ENCODE data around the gene NDUFAB1. TPM values are rescaled to one million over a fixed set of nuclear protein-coding genes. Genes with fewer than 3 reads are reported as not detected.
A peak's percentile ranks its signal among the peaks of the same experiment; 100 is the strongest.
"Not testable (repeated sequence)": the region's sequence is repeated elsewhere in the genome, so short reads cannot be mapped to it uniquely, and the experiment has no call there.

The NDUFAB1 gene
- total RNA-seq, 1 donor from 2014 or later: 64.3 TPM

DNA sequence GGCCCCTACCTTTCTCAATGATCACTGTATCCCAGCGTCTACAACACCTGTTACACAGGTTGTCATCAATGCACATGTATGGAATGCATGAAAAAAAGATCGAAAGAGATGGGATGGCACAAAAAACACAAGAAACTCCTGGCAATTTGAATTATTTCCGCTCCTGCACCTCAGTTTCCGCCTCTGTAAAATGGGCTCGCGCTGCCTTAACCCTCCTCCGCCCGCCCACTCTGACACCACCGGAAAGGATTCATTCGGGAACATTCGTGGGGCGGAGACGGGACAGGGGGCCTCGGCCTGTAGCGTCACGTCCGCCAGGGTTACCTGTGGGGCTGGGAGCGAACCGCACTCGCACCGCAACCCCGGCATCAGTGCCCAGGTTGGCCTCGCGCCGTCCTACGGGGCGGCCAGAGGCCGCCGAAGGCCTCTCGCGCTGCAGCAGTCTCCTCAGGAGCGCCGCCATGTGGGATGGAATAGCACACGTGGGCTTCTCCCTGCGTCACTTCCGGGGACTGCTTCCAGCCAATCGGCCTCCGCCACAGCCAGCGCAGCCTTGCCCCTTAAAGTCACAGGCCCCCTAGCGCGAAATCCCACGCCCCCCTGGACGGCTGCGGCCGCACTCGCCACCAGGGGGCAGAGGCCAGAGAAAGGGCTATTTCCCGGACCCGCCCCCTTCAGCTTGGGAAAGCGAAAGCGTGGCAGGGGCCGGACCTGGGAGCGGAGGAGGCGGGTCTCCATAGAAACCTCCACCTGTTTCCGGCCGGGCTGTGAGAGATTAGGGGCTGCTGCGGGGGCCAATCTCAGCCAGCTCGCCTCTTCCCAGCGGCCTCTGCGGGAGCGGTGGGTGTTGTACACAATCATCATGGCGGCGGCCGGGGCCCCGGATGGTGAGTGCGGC is 39.0 kb downstream of the NDUFAB1 start, which contains the start of the genes EARS2 and UBFD1:
Gene EARS2 (minus strand): TSS at position 470 of the 898 bp plus-strand sequence. CDS start 7 bp downstream, at position 463.
Gene UBFD1 (plus strand): TSS at position 847 of the 898 bp plus-strand sequence. CDS start 16 bp downstream, at position 863.
- DNase-seq (ENCODE audit: low spot score): peak; percentile 99
- peak; percentile 94 for ATAC-seq

DNA sequence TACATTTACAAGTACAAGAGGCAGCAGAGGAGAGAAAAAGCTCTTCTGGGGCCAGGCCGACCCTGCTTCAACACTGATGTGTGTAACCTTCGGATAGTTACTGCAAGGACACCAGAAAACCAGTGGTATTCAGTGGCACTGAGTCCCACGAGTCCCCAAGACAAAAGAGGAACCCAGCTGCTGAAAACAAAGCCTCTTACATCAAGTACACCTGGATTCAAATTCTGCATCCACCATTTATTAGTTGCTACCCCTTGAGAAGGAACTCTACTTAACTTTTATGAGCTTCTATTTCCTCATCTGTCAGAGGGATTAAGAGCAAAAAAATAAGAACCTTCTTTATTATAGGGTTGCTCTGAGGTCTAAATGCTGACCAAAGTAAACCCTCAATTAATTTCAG is 41.6 kb downstream of the NDUFAB1 start:
- ATAC-seq: no peak
- no peak for DNase-seq (ENCODE audit: low spot score)

DNA sequence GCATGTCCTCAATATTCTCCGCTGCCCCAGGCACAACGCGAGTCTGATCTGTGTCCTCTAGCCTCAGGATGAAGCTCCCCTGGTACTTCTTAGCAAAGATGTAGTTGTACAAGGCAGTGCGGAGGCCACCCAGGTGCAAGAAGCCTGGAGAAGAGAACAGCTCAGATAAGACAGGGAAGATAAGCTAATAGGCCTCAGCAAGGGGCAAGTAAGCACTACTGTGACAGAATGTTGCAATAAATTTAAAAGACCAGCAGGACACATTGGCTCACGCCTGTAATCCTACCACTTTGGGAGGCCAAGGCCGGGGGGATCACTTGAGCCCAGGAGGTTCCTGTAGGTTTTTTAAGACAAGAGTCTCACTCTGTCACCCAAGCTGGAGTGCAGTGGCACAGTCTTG is 44.0 kb downstream of the NDUFAB1 start:
- DNase-seq (ENCODE audit: low spot score): no peak
- ATAC-seq: no peak

DNA sequence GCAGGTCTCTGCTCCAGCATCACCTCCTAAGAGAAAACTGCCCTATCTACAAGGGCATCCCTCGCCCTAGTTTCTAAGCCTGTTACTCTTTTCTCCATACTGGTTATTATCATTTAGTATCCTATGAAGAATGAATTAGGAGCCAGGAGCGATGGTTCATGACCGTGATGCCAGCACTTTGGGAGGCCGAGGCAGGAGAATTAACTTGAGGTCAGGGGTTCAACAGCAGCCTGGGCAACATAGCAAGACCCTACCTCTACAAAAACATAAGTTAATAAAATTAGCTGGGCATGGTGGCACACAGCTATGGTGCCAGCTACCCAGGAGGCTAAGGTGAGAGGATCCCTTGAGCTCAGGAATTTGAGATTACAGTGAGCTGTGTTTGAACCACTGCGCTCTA is 46.2 kb downstream of the NDUFAB1 start:
- ATAC-seq: no peak

DNA sequence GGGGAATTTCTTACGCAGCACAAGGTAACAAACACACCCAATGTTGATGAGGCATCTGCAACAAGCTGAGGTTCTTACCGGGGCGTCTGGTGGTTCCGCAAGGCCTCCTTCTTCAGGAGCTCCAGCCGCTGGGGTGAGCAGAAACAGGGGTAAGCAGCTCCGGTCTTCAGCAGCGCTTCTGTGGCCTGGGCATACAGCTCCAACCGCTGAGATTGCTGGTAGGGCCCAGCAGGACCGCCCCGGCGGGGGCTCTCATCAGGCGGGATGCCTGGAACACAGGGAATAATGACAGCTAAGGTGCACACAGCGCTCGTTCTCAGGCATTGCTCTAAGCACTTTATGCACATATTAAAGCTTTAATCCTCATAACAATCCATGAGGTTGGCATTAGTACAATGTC is 51.7 kb downstream of the NDUFAB1 start:
- ATAC-seq (no peak), DNase-seq (ENCODE audit: low spot score) (no peak)

More for the DNA sequence above, 46.2 kb downstream of the NDUFAB1 start:
- no peak for DNase-seq (ENCODE audit: low spot score)

DNA sequence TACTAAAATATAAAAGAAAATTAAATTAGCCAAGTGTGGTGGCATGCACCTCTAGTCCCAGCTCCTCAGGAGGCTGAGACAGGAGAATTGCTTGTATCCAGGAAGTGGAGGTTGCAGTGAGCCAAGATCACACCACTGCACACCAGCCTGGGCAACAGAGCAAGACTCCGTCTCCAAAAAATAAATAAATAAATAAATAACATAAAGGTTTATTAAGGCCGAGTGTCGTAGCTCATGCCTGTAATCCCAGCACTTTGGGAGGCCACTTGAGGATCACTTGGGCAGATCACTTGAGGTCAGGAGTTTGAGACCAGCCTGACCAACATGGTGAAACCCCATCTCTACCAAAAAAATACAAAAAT is 55.3 kb downstream of the NDUFAB1 start:
- ATAC-seq; DNase-seq (ENCODE audit: low spot score): not testable (repeated sequence)

DNA sequence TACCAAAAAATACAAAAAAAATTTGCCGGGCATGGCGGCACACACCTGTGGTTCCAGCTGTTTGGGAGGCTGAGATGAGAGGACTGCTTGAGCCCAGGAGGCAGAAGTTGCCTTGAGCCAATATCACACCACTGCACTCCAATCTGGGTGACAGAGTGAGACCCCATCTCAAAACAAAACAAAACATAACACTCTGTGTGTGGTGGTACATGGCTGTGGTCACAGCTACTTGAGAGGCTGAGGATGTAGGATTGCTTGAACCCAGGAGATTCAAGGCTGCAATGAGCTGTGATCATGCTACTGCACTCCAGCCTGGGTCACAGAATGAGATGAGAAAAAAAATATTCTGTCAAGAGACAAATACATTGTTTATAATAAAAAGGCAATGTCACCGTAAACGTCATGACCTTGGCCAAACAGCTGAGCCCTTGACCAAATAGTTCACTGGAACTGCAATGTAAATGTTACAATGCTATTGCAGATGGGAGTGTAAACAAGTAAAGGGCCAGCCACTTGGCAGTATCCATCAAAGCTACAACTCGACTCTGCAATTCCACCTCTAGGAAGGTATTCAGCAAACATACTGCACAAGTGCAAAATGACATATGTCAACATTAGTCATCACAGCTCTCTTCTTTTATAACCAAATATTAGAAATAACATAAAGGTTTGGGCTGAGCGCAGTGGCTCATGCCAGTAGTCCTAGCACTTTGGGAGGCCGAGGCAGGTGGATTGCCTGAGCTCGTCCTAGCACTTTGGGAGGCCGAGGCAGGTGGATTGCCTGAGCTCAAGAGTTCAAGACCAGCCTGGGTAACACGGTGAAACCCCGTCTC is 55.9 kb downstream of the NDUFAB1 start:
- ATAC-seq (peak; percentile 70), DNase-seq (ENCODE audit: low spot score) (no peak)

DNA sequence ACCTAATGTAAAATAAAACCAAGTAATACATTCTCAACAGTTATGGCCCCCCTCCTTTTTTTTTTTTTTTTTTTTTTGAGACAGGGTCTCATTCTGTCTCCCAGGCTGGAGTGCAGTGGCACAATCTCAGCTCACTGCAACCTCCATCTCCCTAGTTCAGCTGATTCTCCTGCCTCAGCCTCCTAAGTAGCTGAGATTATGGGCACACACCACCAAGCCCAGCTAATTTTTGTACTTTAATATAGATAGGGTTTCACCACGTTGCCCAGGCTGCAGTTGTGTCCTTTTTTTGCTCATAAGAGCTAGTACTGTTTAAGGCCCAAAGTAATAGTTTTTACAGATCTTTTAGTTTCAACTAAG is 57.2 kb downstream of the NDUFAB1 start:
- no peak for ATAC-seq
- no peak for DNase-seq (ENCODE audit: low spot score)

DNA sequence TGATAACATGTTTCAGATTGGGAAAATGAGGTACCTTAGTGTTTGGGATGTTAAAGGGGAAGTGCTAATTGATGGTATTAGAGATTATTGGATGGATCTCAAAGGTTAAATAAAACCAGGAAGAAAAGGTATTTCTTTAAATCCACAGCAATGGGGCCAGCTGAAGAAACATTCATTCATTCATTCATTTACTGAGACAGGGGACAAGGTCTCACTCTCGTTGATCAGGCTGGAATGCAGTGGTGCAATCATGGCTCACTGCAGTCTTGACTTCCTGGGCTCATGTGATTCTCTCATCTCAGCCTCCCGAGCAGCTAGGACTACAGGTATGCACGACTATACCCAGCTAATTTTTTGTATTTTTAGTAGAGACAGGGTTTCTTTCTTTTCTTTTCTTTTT is 58.7 kb downstream of the NDUFAB1 start:
- ATAC-seq: no peak
- DNase-seq (ENCODE audit: low spot score): no peak

DNA sequence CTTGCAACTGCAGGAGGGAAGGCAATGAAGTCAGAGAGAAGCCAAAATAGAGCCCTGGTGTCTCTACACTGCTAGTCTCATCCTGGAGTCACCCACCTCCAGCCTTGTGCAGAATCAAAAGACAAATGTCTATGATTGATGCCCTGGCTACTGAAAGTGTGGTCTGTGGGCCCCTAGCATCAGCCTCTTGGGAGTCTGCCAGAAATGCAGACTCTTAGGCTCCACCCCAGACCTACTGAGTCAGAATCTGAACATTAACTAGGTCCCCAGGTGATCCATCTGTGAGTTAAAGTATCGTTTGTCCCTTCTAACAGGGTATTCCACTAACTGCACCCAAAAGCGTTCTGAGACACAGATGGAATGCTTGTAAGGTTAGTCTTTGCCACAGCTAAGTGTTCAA is 60.2 kb downstream of the NDUFAB1 start:
- ATAC-seq (no peak), DNase-seq (ENCODE audit: low spot score) (no peak)

DNA sequence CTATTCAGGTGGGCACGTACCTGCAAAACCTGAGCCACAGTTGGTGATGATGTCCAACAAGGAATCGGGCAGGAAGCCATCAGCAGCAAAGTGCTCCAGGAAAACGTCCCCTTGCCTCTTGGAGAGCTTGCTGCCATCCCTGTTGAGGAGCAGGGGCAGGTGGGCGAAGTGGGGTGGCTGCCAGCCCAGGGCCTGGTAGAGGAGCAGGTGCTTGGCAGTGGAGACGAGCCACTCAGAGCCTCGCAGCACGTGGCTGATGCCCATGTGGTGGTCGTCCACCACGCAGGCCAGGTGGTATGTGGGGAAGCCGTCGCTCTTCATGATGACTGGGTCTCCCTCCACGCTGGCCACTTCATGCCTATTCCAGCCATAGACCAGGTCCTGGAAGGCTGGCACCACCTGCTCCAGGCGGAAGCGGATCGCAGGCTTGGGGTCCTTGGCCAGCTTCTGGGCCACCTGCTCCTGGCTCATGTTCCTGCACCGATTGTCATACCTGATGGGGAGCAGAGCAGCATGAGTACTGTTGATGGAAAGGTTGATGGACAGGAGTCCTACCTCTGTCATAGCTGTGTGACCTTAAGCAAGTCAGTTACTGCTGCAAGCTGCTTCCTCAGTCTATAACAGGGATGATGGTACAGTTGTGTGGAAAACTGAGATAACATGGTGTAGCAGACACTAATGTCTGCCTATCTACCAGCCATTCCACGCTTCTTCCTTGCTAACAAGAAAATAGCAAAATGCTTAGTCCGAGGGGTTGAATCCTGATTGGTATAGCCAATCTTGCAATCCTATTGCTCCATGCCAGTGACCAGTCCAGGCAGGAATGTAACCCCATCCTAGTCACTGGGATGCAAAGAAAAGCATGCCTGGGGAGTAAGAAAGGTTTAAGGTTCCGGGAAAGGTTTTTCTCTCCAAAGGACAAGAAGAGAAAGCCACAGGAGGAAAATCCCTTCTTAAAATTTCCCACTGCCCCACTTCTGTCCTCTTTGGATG is 61.0 kb downstream of the NDUFAB1 start:
- no peak for DNase-seq (ENCODE audit: low spot score)

DNA sequence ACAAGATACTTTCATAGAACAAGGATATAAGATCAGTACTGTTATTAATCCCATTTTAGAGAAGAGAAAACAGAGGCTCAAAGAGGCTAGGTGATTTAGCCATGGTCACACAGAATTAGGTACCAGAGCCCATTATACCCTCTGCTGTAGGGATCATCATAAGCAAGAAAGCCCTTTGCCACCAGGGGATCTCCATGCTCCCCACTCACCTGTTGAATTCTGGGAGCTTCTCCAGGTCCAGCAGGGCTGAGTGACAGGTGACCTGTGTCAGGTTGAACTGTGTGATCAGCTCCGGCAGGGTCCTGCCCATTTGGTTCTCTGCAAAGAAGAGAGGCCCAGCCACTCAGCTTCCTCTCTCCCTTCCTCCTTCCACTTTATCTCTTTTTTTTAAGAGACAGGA is 63.7 kb downstream of the NDUFAB1 start:
- ATAC-seq (no peak), DNase-seq (ENCODE audit: low spot score) (no peak)

More for the DNA sequence above, 61.0 kb downstream of the NDUFAB1 start:
- no peak for ATAC-seq

Other genes starting within 250 kb of the NDUFAB1 start
- 6.8 TPM for gene COG7, start 143.1 kb downstream of the NDUFAB1 start, total RNA-seq
- gene GGA2, start 85.8 kb downstream of the NDUFAB1 start, total RNA-seq: 30.2 TPM
- 15.9 TPM for gene EARS2, start 39.0 kb downstream of the NDUFAB1 start, total RNA-seq
- 32.9 TPM for gene UBFD1, start 38.6 kb downstream of the NDUFAB1 start, total RNA-seq
- 4.6 TPM for gene PALB2, start 45.0 kb upstream of the NDUFAB1 start, total RNA-seq
- gene DCTN5, start 45.1 kb upstream of the NDUFAB1 start, total RNA-seq: 17.2 TPM
- gene PLK1, start 82.6 kb upstream of the NDUFAB1 start, total RNA-seq: 1.0 TPM
- 0.05 TPM for gene ERN2, start 116.9 kb upstream of the NDUFAB1 start, total RNA-seq
- not detected for gene CHP2, start 158.7 kb upstream of the NDUFAB1 start, total RNA-seq
- 3.3 TPM for gene PRKCB, start 239.7 kb upstream of the NDUFAB1 start, total RNA-seq